B cell (primary cell): ENCODE data around the gene TTLL8. TPM values are rescaled to one million over a fixed set of nuclear protein-coding genes. Genes with fewer than 3 reads are reported as not detected.

Experiments used
- ATAC-seq: fragments of 200-7000 bp; cut with Tn5 transposase; one replicate; pipeline ENCODE4 v1.10.0; 2021; ENCODE audit warnings: low read depth, mild to moderate bottlenecking, moderate number of reproducible peaks, moderate library complexity
- CTCF ChIA-PET: fragments of 350-600 bp; sonication (Branson Sonifier 250); formaldehyde crosslinking; loops from one replicate; lab custom pipeline; 2021; ENCODE audit warnings: antibody characterized with exemption, inconsistent platforms; lab: Charles Lee
- POLR2A ChIA-PET: fragments of 350-600 bp; sonication (Branson Sonifier 250); formaldehyde crosslinking; loops from one replicate; lab custom pipeline; 2021; ENCODE audit warnings: antibody characterized with exemption; lab: Charles Lee
- DNase-seq: peaks from one replicate; pipeline ENCODE4 v3.0.0; 2013
- H2AFZ ChIP-seq: 2 replicates; pipeline ENCODE4 v1.6.1; 2012; ENCODE audit warnings: mild to moderate bottlenecking, low read depth, low read length; ENCODE audit not compliant: insufficient read depth, poor library complexity, severe bottlenecking
- H3K27ac ChIP-seq, 2 donors: 1 replicate in 1 of 2; 2 replicates in 1 of 2; pipeline ENCODE4 v1.5.1; 2012 to 2013; ENCODE audit warnings: low read length in 2 of 2, mild to moderate bottlenecking in 2 of 2, moderate library complexity in 1 of 2
- H3K27me3 ChIP-seq, 4 experiments: fragments of 200-600 bp in 1 of 4; sonication (generic) in 1 of 4; replicated peaks in 1 of 4; 1 replicate in 2 of 4; 2 replicates in 2 of 4; pipeline versions ENCODE4 v1.6.1 to v1.7.0; 2013 to 2016; ENCODE audit warnings: low read length in 3 of 4, mild to moderate bottlenecking in 2 of 4, mixed read lengths in 1 of 4, moderate library complexity in 1 of 4; ENCODE audit not compliant: insufficient read depth in 4 of 4, control insufficient read depth in 3 of 4; ENCODE audit errors: control extremely low read depth in 1 of 4
- H3K36me3 ChIP-seq, 2 experiments: replicated peaks in 1 of 2; 1 replicate in 1 of 2; 2 replicates in 1 of 2; pipeline versions ENCODE4 v1.6.1 to v1.7.1; 2013; ENCODE audit warnings: low read length in 1 of 2; ENCODE audit not compliant: insufficient read depth in 2 of 2, control insufficient read depth in 1 of 2; ENCODE audit errors: control extremely low read depth in 1 of 2, extremely low read depth in 1 of 2
- H3K4me1 ChIP-seq, 2 donors: fragments of 200-600 bp in 1 of 2; sonication (generic) in 1 of 2; 1 replicate in 1 of 2; 2 replicates in 1 of 2; pipeline versions ENCODE4 v1.5.1 to v1.6.1; 2013 to 2017; ENCODE audit warnings: low read length in 2 of 2; ENCODE audit not compliant: control insufficient read depth in 2 of 2, insufficient read depth in 2 of 2
- H3K4me2 ChIP-seq: replicated peaks from 2 replicates; pipeline ENCODE3; 2012; ENCODE audit warnings: mild to moderate bottlenecking, low read depth, low read length; ENCODE audit not compliant: poor library complexity, severe bottlenecking
- H3K4me3 ChIP-seq, 5 experiments: fragments of 200-600 bp in 1 of 5; sonication (generic) in 1 of 5; 1 replicate in 3 of 5; 2 replicates in 2 of 5; pipeline versions ENCODE4 v1.5.1 to v1.7.0; 2011 to 2016; ENCODE audit warnings: low read length in 4 of 5, mild to moderate bottlenecking in 4 of 5, low read depth in 2 of 5, control low read depth in 1 of 5, moderate library complexity in 1 of 5; ENCODE audit not compliant: insufficient read depth in 1 of 5; ENCODE audit errors: control extremely low read depth in 1 of 5, extremely low read depth in 1 of 5
- H3K79me2 ChIP-seq: fragments of 200-600 bp; sonication (generic); one replicate; pipeline ENCODE4 v1.6.0; 2016; ENCODE audit warnings: low read length; ENCODE audit not compliant: control insufficient read depth, insufficient read depth
- H3K9ac ChIP-seq: fragments of 200-600 bp; sonication (generic); 2 replicates; pipeline ENCODE4 v1.6.1; 2017; ENCODE audit warnings: mild to moderate bottlenecking, low read length, moderate library complexity
- H3K9me3 ChIP-seq, 3 donors: one replicate each; pipeline versions ENCODE4 v1.6.1 to v1.7.1; 2013; ENCODE audit warnings: low read length in 2 of 3; ENCODE audit not compliant: control insufficient read depth in 2 of 3, insufficient read depth in 1 of 3; ENCODE audit errors: control extremely low read depth in 1 of 3
- H4K20me1 ChIP-seq: 2 replicates; pipeline ENCODE4 v1.6.0; 2012; ENCODE audit warnings: mild to moderate bottlenecking, low read length; ENCODE audit not compliant: insufficient read depth, control insufficient read depth, poor library complexity, severe bottlenecking
- H3K27ac Mint-ChIP-seq: one replicate; pipeline ENCODE4 v1.8.0; 2021; ENCODE audit warnings: mixed read lengths
- H3K27me3 Mint-ChIP-seq: one replicate; pipeline ENCODE4 v1.8.0; 2021; ENCODE audit warnings: mixed read lengths
- H3K4me1 Mint-ChIP-seq: one replicate; pipeline ENCODE4 v1.8.0; 2021; ENCODE audit warnings: mixed read lengths
- H3K4me3 Mint-ChIP-seq: one replicate; pipeline ENCODE4 v1.8.0; 2021; ENCODE audit warnings: mixed read lengths
- H3K9me3 Mint-ChIP-seq: one replicate; pipeline ENCODE4 v1.8.0; 2022; ENCODE audit warnings: mixed read lengths; ENCODE audit not compliant: insufficient read depth
- CTCF ChIP-seq: fragments of 200-600 bp; IDR thresholded peaks from one replicate; pipeline ENCODE4 v1.8.0; 2022; ENCODE audit warnings: antibody characterized with exemption, mild to moderate bottlenecking
- EZH2 ChIP-seq: IDR thresholded peaks from 2 replicates; pipeline ENCODE4 v1.6.1; 2012; ENCODE audit warnings: borderline replicate concordance, low read depth, mild to moderate bottlenecking, moderate library complexity, low read length; ENCODE audit not compliant: insufficient read depth, poor library complexity, severe bottlenecking
- WGBS: methylation state at CpG from one replicate; pipeline ENCODE4 v1.1.5; 2013; ENCODE audit warnings: missing lambda C conversion rate; ENCODE audit not compliant: insufficient coverage; 5-methylcytosine and 5-hydroxymethylcytosine counted together
- intact Hi-C: fragments of 100-400 bp; cut with micrococcal nuclease; formaldehyde crosslinking; loops from one replicate; pipeline ENCODE4 v1.10.0; 2022
- polyA plus RNA-seq: library from polyadenylated mRNA; depleted of rRNA; stranded (reverse); fragments of >200 nt; gene quantifications from 2 replicates; pipeline ENCODE4 v1.2.3, GENCODE V29; 2012
- total RNA-seq, 2 donors: library from RNA; stranded (reverse); fragments of 120-200 nt in 1 of 2; gene quantifications; 1 replicate in 1 of 2; 2 replicates in 1 of 2; pipeline versions ENCODE4 v1.2.3 to v1.2.4, GENCODE V29; 2013 to 2022

The TTLL8 gene
- total and polyA plus RNA-seq, 2 donors (not counting 1 experiment from before 2014, with no cell fraction given), result not detected

GRCh38 chr22:50035131-50035881 is 22.8 kb downstream of the TTLL8 start:
- WGBS, result 81% methylated on average over 24 of the region's 24 CpGs
- intact Hi-C loops, result no loop called here
- no peak overlapping the region for H2AFZ ChIP-seq
- no peaks in the 10 kb centered on the region for H3K36me3 ChIP-seq
- Mint-ChIP-seq H3K4me3 (no peak overlapping the region), H3K27ac (no peak overlapping the region), H3K4me1 (peaks cover 8% of the 10 kb centered on the region), H3K27me3 (peaks cover 13% of the 10 kb centered on the region), H3K9me3 (peaks cover 5% of the 10 kb centered on the region)
- H3K27me3 ChIP-seq, result peaks cover 0 to 12% (median 5%) of the 10 kb centered on the region in 4 experiments
- peaks cover 0 to 13% (median 5%) of the 10 kb centered on the region in 3 donors for H3K9me3 ChIP-seq
- no peaks in the 10 kb centered on the region for H4K20me1 ChIP-seq
- H3K79me2 ChIP-seq, result no peaks in the 10 kb centered on the region
- CTCF ChIA-PET, result no interaction called here
- no peak overlapping the region for H3K4me3 ChIP-seq
- no peak overlapping the region for H3K9ac ChIP-seq
- DNase-seq, result no peak
- no peak overlapping the region for H3K4me2 ChIP-seq
- no peak for ATAC-seq
- no peak overlapping the region for H3K27ac ChIP-seq
- POLR2A ChIA-PET, result interaction anchor here (0.6 kb wide), 2 partner anchors 22 to 100 kb away, joined by 6 to 7 read pairs; no protein-coding TSS in a partner anchor
- peaks cover 14 to 17% of the 10 kb centered on the region in 2 donors for H3K4me1 ChIP-seq
- no peak for TF ChIP-seq EZH2
- TF ChIP-seq CTCF, result no peak
